GM18868 (cell line): ENCODE data around the gene USP48.

Experiments used
- ATAC-seq: cut with Tn5 transposase; IDR thresholded peaks from one replicate; pipeline ENCODE4 v1.9.1; 2021; ENCODE audit warnings: mild to moderate bottlenecking, moderate library complexity; ENCODE audit not compliant: unreplicated experiment

The USP48 gene

DNA sequence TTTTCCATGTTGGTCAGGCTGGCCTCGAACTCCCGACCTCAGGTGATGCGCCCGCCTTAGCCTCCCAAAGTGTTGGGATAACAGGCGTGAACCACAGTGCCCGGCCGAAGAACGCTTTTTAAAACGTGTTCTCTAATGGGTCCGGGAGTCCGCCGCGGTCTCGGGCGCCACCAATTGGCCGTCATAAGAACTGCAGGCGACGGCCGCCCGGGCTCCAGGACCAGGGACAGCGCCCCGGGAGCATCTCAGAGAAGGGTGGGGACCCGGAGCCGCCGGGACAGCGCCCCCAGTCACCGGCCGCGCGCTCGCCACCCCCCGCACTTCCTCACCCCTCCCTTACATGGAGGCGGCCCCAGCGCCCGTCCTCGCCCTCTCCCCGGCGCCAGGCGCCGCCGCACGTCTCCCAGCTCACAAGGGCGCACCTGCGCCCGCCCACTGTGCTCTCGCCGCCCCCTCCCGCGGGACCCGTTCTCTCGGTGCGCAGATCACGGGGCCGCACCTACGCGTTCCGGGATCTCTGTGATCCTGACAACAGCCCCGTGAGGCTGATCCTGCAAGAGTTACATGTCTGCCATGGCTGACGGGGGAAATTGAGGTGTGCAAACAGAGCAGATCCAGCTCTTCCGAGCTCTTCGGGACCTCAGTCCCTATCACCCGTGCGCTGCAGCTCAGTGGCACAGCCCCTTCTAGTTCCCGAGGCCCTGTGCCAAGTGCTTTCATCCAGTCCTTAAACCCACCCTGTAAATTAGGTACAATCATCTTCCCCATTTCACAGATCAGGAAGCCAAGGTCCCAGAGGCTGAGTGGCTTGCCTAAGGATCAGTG, 123.6 kb downstream of the USP48 start:
- ATAC-seq: no peak

- no peak for ATAC-seq
These were observed 125.3 kb downstream of the USP48 start for GRCh38 chr1:21657456-21658190.

DNA sequence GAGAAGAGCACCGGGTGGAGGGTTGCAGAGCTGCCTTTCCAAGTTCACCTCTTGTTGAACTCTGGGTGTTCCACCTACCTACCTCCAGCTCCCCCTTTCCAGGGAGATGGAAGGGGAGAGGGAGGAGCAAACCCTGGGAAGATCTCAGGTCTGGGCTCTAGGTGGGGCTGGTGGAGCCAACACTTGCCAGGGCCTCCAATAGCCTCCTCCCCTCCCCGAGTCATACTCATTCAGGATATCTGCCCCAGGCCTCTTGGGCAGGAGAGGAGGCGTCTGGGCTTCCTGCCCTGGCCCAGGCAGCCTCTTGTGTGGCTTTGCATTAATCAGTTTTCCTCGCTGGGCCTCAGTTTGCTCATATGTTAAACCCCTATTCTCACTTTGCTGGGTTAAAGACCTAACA, 127.2 kb downstream of the USP48 start:
- ATAC-seq: no peak

GRCh38 chr1:21655259-21655658, 127.7 kb downstream of the USP48 start:
- ATAC-seq: no peak

GRCh38 chr1:21654209-21654608, 128.7 kb downstream of the USP48 start:
- ATAC-seq: no peak

DNA sequence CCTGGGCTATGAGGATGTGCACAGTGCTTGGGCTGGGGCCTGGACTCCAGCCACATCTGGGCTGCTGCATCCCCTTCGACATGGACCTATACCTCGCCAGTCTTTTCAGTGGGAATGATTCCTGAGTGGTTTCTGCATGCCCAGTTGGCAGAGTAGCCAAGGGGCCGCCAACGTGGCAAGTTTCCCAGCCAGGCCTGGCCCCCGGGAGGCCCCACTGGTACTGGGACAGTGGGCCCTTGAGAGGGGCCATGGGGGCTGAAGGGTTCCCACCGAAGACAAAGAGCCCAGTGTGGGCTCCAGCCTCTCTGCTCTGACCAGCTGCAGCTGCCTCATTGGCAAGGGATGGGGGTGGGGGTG, 129.2 kb downstream of the USP48 start:
- no peak for ATAC-seq

GRCh38 chr1:21652937-21653743, 129.8 kb downstream of the USP48 start:
- ATAC-seq: no peak

DNA sequence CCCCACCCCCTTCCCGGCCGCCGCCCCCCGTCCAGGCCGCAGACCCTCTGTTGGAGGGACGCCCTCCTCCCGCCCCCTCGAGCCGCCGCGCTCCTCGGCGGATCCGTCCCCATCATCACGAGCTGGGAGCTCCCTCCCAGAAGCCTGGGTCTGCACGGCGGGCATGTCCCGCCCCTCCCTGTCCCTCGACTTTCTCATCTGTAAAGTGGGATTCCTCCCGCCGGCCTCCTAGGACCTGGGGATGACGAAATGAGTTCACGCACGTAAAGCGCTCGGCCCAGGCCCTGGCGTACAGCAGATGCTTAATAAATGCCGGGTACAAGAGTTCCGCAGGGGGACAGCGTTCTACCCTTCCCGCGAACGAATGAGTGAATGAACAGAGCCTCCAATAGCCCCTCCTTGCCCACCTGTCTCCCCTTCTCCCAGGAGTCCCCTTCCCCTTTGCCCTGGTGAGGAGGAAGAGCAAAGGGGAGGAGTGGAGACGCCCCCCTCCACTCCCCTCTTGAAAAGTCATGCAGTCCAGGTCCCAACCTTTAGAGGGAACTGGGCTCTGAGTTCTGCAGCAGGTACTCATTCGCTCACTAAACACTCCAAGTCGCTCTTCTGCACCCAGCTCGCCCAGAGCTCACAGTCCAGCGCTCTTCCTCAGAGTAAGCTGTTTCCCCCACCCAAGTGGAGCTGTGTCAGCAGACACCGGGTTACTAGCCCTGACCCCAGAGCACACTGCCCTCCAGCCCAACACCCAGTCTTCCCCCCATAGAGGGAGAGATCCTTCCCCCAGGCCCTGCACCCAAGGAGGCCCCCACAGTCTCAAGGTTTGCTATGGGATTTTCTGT, 130.6 kb downstream of the USP48 start:
- no peak for ATAC-seq

DNA sequence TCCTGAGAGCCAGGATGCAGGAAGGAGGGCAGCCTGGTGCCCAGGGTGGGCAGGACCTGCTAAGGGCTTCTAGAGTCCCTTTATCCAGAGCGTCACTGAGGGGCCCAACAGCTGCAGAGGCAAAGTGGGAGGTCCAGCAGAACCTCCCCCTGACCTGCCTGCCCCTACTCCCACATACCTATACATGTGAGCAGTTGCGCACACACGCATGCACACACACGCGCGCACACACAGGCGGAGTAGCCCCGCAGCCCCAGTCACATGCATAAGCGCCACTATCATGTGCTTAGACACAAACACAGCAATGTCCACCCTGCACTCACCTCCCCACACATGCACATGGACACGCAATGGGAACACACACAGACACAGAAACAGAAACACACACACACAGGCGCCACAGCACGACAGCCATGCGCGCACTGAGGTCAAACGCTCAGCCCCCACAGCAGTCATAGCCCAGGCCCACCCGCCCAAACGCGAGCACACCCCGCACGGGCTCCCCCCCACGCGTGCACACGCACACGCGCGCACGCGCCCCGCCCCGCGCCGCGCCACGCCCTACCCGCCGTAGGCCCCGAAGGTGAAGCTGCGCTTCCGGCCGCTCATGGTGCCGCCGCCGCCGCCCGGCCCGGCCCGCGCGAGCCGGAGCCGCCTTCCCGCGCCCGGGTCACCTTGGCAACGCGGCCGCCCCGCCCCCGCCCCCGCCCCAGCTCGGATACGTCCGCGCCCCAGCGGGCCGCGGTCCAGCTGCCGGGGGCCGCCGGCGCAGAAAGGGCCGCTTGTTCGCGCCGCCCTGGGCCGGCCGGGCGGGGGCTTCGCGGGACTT, 131.5 kb downstream of the USP48 start:
- no peak for ATAC-seq

- no peak for ATAC-seq
These were observed 132.5 kb downstream of the USP48 start for GRCh38 chr1:21650400-21650799.

GRCh38 chr1:21649315-21649714, 133.6 kb downstream of the USP48 start:
- ATAC-seq: no peak

DNA sequence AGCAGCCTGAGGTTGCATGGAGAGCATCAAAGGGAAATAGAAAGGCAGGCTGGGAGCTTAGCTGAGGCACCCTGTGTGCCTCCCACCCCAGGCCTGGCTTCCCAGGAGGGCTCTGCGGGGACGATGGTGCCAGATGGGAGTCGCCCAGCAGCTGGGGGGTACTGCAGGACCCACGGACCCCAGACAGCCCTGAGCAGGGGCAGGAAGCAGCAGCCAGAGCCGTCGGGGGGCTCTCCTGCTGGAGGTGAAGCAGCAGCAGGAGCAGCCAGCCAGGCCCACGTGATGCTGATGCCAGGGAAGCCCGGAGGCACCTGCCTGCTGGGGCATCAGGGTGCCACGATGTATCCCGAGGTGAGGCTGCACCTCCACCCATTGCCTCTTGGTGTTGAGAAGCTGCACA, 134.2 kb downstream of the USP48 start:
- no peak for ATAC-seq

DNA sequence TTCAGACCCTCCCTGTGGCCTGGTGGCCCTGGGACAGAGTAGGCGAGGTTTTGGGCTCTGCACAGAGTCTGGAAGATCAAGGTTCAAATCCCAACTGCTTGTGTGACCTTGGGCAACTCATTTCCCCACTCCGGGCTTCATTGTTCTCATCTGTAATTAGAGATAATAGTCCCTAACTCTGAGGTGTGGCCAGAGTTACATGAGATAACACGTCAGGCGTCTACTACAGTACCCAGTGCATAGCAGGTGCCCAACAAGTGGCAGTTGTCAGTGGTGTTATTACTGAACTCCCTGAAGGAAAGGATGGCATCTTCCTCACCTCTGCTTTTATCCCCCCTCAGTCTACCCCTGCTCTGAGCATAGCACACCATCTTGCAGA, 134.6 kb downstream of the USP48 start:
- no peak for ATAC-seq

DNA sequence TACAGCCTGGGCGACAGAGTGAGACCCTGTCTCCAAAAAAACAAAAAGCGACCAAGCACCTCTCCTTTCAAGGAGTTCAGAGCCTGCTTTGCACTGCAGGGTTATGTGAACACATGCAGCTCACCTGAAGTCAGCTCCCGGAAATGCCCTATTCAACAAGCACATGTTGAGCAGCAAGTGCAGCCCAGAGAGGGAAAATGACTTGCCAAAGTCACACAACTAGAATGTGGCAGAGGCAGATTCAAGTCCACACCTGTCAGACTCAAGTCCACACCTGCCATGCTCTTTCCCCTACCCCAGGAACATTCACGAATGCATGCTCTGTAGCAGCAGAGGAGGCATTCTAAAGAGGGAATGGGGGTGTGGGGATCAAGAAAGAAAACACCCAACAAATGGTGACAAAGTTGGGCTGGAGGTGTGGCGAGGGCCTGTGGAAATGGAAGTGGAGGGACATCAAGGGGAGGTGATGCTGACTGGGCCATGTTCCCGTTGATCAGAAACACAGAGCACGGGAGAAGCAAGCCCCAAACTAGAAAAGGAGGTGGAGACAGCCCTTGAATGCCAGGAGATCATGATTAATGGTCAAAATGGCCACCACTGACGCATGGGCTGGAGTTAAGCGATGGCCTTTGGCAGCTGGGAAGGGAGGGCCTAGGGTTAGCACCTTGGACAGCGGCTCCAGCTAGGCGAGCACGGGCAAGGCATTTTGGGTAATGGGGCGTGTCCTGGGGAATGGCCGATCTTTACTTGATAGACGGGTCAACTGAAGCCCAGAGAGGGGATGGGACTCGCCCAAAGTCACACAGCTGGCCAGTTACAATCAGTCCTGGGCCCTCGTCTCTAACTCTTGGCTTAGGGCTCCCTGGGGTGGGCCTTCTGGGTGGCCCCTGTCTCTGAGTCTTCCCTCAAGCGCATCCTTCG, 135.3 kb downstream of the USP48 start:
- no peak for ATAC-seq

DNA sequence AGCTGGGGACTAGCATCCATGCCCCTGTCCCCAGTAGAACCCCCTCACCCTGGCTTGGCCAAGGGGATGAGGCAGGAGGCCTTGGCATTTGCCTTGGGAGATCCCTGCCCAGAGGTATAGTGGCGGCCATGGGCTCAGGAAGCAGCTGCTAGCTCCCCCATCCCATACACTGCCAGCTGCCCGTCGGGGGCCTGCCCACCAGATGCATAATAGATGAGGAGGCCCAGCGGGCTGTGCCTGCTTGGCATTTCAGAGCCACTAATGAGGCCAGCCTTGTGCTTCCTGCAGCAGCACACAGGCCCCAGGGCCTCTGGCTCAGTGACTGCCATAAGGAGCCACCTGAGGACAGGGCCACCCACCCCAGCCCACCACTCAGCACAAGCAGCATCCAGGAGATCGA, 137.4 kb downstream of the USP48 start:
- no peak for ATAC-seq

DNA sequence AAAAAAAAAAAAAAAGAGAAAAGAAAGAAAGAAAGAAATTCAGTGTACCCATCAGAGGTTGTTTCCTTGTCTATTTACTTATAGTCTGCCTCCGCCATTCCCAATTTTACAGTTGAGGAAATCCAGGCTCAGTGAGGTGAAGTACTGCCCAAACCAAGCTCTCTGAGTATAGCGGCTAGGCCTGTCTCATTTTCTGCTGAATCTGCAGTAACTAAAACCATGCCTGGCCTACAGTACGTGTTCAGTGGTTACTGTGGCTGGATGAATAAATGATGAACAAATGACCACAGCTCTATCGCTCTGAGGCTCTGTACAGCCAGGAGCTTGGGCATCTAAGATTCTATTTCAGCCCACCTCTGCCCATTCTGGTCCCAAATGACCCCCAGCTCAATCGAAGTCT, 138.0 kb downstream of the USP48 start:
- no peak for ATAC-seq

DNA sequence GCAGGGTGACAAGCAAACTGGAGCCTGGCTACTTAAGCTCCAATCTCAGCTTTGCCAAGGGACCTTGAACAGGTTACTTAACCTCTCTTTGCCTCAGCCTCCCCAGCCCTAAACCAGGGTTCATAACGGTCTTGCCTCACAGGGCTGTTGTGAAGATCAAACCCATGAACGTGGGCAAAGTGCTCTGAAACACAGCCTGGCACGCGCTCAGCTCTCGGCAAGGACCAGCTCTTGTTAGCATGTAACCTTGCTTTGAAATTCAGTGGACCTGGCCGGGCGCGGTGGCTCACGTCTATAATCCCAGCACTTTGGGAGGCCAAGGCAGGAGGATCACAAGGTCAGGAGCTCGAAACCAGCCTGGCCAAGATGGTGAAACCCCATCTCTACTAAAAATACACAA, 138.6 kb downstream of the USP48 start:
- no peak for ATAC-seq

GRCh38 chr1:21643624-21644023, 139.3 kb downstream of the USP48 start:
- no peak for ATAC-seq
